ENCODE data around the gene HDAC2.
"Not testable (repeated sequence)": the region's sequence is repeated elsewhere in the genome, so short reads cannot be mapped to it uniquely, and the experiment has no call there.

The HDAC2 gene

DNA sequence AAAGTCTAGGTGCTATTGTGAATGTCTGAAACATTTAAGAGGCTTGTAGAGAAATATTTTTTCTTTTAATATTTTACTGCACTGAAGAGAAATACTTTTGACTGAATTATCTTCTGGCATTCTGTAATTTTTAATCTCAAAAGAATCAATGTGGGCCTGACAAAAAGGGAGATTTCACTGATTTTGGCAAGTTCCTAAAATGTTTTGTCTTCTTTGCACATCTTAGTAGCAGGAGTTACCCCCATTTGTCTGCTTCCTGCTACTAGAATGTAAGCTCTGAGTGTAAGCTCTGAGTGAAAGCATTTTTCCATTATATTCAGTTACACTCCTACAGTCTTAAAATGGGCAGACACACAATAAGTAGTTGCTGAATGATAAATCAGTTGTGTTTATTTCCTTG is 31.1 kb downstream of the HDAC2 start:
- Histone ChIP-seq H3K4me1 (ENCODE audit: control insufficient read depth, insufficient read depth, low read length) (no peaks in the 10 kb centered on the region), H3K9ac (ENCODE audit: low read depth, low read length) (no peak overlapping the region), H3K4me3 (ENCODE audit: low read depth, low read length) (no peak overlapping the region), H3K27ac (ENCODE audit: low read depth, low read length) (no peak overlapping the region), H3K27me3 (ENCODE audit: control insufficient read depth, insufficient read depth, low read length) (no peaks in the 10 kb centered on the region), H3K9me3 (ENCODE audit: control insufficient read depth, insufficient read depth, low read length) (no peaks in the 10 kb centered on the region), H3K36me3 (ENCODE audit: control insufficient read depth, insufficient read depth, low read length) (peaks cover 76% of the 10 kb centered on the region)

GRCh38 chr6:113936093-113936934 is 34.6 kb downstream of the HDAC2 start:
- Histone ChIP-seq H3K27me3 (ENCODE audit: control insufficient read depth, insufficient read depth, low read length) (no peaks in the 10 kb centered on the region), H3K4me3 (ENCODE audit: low read depth, low read length) (no peak overlapping the region), H3K36me3 (ENCODE audit: control insufficient read depth, insufficient read depth, low read length) (peaks cover 47% of the 10 kb centered on the region), H3K4me1 (ENCODE audit: control insufficient read depth, insufficient read depth, low read length) (no peaks in the 10 kb centered on the region), H3K27ac (ENCODE audit: low read depth, low read length) (peak overlapping the region; percentile 6), H3K9me3 (ENCODE audit: control insufficient read depth, insufficient read depth, low read length) (no peaks in the 10 kb centered on the region), H3K9ac (ENCODE audit: low read depth, low read length) (no peak overlapping the region)

- H3K27ac ChIP-seq (ENCODE audit: low read depth, low read length) = no peak overlapping the region
- no peak overlapping the region for H3K9ac ChIP-seq (ENCODE audit: low read depth, low read length)
- no peaks in the 10 kb centered on the region for H3K27me3 ChIP-seq (ENCODE audit: control insufficient read depth, insufficient read depth, low read length)
- H3K9me3 ChIP-seq (ENCODE audit: control insufficient read depth, insufficient read depth, low read length) = no peaks in the 10 kb centered on the region
- no peaks in the 10 kb centered on the region for H3K4me1 ChIP-seq (ENCODE audit: control insufficient read depth, insufficient read depth, low read length)
- peaks cover 25% of the 10 kb centered on the region for H3K36me3 ChIP-seq (ENCODE audit: control insufficient read depth, insufficient read depth, low read length)
- H3K4me3 ChIP-seq (ENCODE audit: low read depth, low read length) = no peak overlapping the region
These were observed 36.8 kb downstream of the HDAC2 start for GRCh38 chr6:113934101-113934500.

DNA sequence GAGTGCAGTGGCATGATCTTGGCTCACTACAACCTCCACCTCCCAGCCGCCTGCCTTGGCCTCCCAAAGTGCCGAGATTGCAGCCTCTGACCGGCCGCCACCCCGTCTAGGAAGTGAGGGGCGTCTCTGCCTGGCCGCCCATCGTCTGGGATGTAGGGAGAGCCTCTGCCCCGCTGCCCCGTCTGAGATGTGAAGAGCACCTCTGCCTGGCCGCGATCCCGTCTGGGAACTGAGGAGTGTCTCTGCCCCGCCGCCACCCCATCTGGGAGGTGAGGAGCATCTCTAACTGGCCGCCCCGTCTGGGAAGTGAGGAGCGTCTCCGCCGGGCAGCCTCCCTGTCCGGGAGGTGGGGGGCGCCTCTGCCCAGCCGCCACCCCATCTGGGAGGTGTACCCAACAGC is 39.0 kb downstream of the HDAC2 start:
- not testable (repeated sequence) for H3K4me1 ChIP-seq (ENCODE audit: control insufficient read depth, insufficient read depth, low read length); H3K9me3 ChIP-seq (ENCODE audit: control insufficient read depth, insufficient read depth, low read length)

DNA sequence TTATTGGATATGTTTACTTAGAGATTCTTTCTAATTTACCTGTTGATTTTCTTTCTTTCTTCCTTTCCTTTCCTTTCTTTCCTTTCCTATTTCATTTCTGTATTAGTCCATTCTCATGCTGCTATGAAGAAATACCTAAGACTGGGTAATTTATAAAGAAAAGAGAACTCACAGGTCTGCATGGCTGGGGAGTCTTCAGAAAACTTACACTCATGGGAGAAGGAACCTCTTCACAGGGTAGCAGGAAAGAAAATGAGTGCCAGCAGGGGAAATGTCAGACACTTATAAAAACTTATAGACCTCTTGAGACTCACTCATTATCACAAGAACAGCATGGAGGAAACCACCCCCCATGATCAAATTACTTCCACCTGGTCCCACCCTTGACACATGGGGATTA is 40.8 kb downstream of the HDAC2 start:
- Histone ChIP-seq H3K9me3 (ENCODE audit: control insufficient read depth, insufficient read depth, low read length) (no peaks in the 10 kb centered on the region), H3K4me3 (ENCODE audit: low read depth, low read length) (no peak overlapping the region), H3K36me3 (ENCODE audit: control insufficient read depth, insufficient read depth, low read length) (peaks cover 10% of the 10 kb centered on the region; the same call in 1 of the 2 replicates), H3K27ac (ENCODE audit: low read depth, low read length) (no peak overlapping the region), H3K27me3 (ENCODE audit: control insufficient read depth, insufficient read depth, low read length) (no peaks in the 10 kb centered on the region), H3K4me1 (ENCODE audit: control insufficient read depth, insufficient read depth, low read length) (no peaks in the 10 kb centered on the region), H3K9ac (ENCODE audit: low read depth, low read length) (no peak overlapping the region)

More for the DNA sequence above, 39.0 kb downstream of the HDAC2 start:
- not testable (repeated sequence) for H3K27me3 ChIP-seq (ENCODE audit: control insufficient read depth, insufficient read depth, low read length); H3K9ac ChIP-seq (ENCODE audit: low read depth, low read length); H3K4me3 ChIP-seq (ENCODE audit: low read depth, low read length); H3K27ac ChIP-seq (ENCODE audit: low read depth, low read length)
- H3K36me3 ChIP-seq (ENCODE audit: control insufficient read depth, insufficient read depth, low read length) = peaks cover 13% of the 10 kb centered on the region; the same call in 1 of the 2 replicates

- Histone ChIP-seq H3K4me1 (ENCODE audit: control insufficient read depth, insufficient read depth, low read length) (no peaks in the 10 kb centered on the region), H3K9ac (ENCODE audit: low read depth, low read length) (no peak overlapping the region), H3K27ac (ENCODE audit: low read depth, low read length) (no peak overlapping the region), H3K9me3 (ENCODE audit: control insufficient read depth, insufficient read depth, low read length) (no peaks in the 10 kb centered on the region), H3K27me3 (ENCODE audit: control insufficient read depth, insufficient read depth, low read length) (no peaks in the 10 kb centered on the region), H3K36me3 (ENCODE audit: control insufficient read depth, insufficient read depth, low read length) (no peaks in the 10 kb centered on the region), H3K4me3 (ENCODE audit: low read depth, low read length) (no peak overlapping the region)
These were observed 43.9 kb downstream of the HDAC2 start for GRCh38 chr6:113927001-113927400.

DNA sequence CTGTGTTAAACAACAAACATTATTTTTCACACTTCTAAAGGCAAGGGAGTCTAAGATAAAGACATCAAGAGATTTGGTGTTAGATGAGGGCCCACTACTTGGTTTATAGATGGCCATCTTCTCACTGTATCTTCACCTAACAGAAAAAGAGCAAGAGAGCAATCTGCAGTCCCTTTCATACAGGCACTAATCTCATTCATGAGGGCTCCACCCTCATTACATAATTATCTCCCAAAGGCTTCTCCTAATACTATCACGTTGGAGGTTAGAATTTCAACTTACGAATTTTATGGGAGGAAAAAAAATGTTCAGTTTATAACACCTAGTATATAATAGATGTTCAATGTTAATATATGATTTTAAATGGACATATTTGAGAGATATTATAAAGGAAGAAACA is 45.6 kb downstream of the HDAC2 start:
- Histone ChIP-seq H3K36me3 (ENCODE audit: control insufficient read depth, insufficient read depth, low read length) (no peaks in the 10 kb centered on the region), H3K9me3 (ENCODE audit: control insufficient read depth, insufficient read depth, low read length) (no peaks in the 10 kb centered on the region), H3K9ac (ENCODE audit: low read depth, low read length) (no peak overlapping the region), H3K4me3 (ENCODE audit: low read depth, low read length) (no peak overlapping the region), H3K27ac (ENCODE audit: low read depth, low read length) (no peak overlapping the region), H3K27me3 (ENCODE audit: control insufficient read depth, insufficient read depth, low read length) (no peaks in the 10 kb centered on the region), H3K4me1 (ENCODE audit: control insufficient read depth, insufficient read depth, low read length) (no peaks in the 10 kb centered on the region)

DNA sequence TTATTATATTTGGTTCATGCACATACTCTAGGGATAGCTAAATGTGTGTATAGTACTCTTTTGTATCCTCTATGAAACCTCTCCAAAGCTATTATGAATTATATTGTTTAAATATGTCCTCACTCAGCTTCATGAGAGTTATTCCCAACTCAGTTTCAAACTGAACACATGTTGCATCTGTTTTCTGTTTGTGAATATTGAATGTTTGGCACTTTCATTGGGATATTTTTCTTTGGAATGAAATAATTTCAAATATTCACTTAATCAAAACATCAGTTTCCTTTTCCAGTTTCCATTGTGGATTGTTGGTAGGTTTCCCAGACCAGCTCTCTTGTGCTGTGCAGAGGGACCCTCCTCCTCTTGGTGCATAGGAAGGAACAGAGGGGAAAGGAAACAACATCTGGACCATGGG is 46.6 kb downstream of the HDAC2 start:
- Histone ChIP-seq H3K36me3 (ENCODE audit: control insufficient read depth, insufficient read depth, low read length) (no peaks in the 10 kb centered on the region), H3K9ac (ENCODE audit: low read depth, low read length) (no peak overlapping the region), H3K27me3 (ENCODE audit: control insufficient read depth, insufficient read depth, low read length) (no peaks in the 10 kb centered on the region), H3K4me1 (ENCODE audit: control insufficient read depth, insufficient read depth, low read length) (no peaks in the 10 kb centered on the region), H3K9me3 (ENCODE audit: control insufficient read depth, insufficient read depth, low read length) (no peaks in the 10 kb centered on the region), H3K4me3 (ENCODE audit: low read depth, low read length) (no peak overlapping the region), H3K27ac (ENCODE audit: low read depth, low read length) (no peak overlapping the region)

DNA sequence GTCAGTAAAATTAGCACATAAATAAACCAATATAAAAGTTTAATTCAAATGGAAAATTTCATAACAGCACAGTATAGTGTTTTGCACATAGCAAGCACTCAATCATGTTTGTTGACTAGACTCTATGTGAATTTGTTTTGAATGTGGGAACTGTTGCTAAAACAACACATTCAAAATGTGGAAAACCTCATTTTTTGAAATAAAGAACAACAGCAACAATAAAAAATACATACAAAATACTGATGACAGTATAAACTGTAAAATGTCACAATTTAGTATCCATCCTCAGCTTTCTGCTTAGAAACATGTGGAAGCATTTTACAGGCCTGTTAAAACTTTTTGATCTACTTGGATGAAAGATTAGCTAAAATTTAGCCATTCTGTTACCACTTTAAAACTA is 47.4 kb downstream of the HDAC2 start:
- Histone ChIP-seq H3K27ac (ENCODE audit: low read depth, low read length) (no peak overlapping the region), H3K9ac (ENCODE audit: low read depth, low read length) (no peak overlapping the region), H3K36me3 (ENCODE audit: control insufficient read depth, insufficient read depth, low read length) (no peaks in the 10 kb centered on the region), H3K9me3 (ENCODE audit: control insufficient read depth, insufficient read depth, low read length) (no peaks in the 10 kb centered on the region), H3K4me3 (ENCODE audit: low read depth, low read length) (no peak overlapping the region), H3K4me1 (ENCODE audit: control insufficient read depth, insufficient read depth, low read length) (no peaks in the 10 kb centered on the region), H3K27me3 (ENCODE audit: control insufficient read depth, insufficient read depth, low read length) (no peaks in the 10 kb centered on the region)

- H3K27ac ChIP-seq (ENCODE audit: low read depth, low read length) = no peak overlapping the region
- H3K4me1 ChIP-seq (ENCODE audit: control insufficient read depth, insufficient read depth, low read length) = no peaks in the 10 kb centered on the region
- no peak overlapping the region for H3K9ac ChIP-seq (ENCODE audit: low read depth, low read length)
These were observed 49.5 kb downstream of the HDAC2 start for GRCh38 chr6:113921299-113921904.

DNA sequence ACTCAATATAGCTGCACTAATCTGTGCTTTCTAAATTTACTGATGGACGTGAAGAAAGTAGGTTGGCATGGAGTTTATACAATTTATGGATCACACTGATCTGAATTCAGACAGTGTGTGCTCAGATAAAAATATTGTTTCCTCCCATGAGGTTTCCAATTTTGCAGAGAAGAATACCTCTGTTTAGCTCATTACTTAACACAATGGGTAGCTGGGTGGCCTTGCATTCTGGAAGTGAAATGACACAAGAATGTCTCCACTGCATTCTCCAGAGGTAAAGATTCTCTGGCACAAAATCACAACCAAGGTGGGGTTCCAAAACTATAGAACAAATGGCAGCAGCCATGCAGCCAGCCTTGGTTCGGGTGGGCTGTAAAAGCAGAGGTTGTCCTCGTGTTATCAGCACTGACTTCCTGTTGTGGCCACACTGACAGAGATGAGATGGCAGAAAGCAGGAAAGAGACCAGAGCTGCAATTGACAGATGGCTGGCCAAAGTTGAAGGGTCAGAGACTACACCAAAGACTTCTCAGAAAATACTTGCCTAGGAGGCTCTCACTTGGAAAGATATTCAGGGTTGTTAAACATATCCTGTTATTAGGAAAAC is 50.2 kb downstream of the HDAC2 start:
- no peaks in the 10 kb centered on the region for H3K27me3 ChIP-seq (ENCODE audit: control insufficient read depth, insufficient read depth, low read length)
- no peaks in the 10 kb centered on the region for H3K9me3 ChIP-seq (ENCODE audit: control insufficient read depth, insufficient read depth, low read length)
- H3K4me3 ChIP-seq (ENCODE audit: low read depth, low read length) = no peak overlapping the region
- H3K27ac ChIP-seq (ENCODE audit: low read depth, low read length) = no peak overlapping the region
- no peaks in the 10 kb centered on the region for H3K4me1 ChIP-seq (ENCODE audit: control insufficient read depth, insufficient read depth, low read length)
- no peak overlapping the region for H3K9ac ChIP-seq (ENCODE audit: low read depth, low read length)
- no peaks in the 10 kb centered on the region for H3K36me3 ChIP-seq (ENCODE audit: control insufficient read depth, insufficient read depth, low read length)

More at GRCh38 chr6:113921299-113921904, 49.5 kb downstream of the HDAC2 start:
- H3K36me3 ChIP-seq (ENCODE audit: control insufficient read depth, insufficient read depth, low read length) = no peaks in the 10 kb centered on the region
- H3K4me3 ChIP-seq (ENCODE audit: low read depth, low read length) = no peak overlapping the region
- no peaks in the 10 kb centered on the region for H3K9me3 ChIP-seq (ENCODE audit: control insufficient read depth, insufficient read depth, low read length)
- H3K27me3 ChIP-seq (ENCODE audit: control insufficient read depth, insufficient read depth, low read length) = no peaks in the 10 kb centered on the region

Measured in HUES48 (cell line).